Measurements from ENCODE around the gene R3HDML.

R3HDML gene

GRCh38 chr20:44358776-44359175 is 21.9 kb downstream of the R3HDML start:
- peaks cover 2% of the 10 kb centered on the region for H3K27me3 ChIP-seq (ENCODE audit: insufficient read depth, poor library complexity, severe bottlenecking)
- no peak overlapping the region for H3K4me3 ChIP-seq (replicated peaks; ENCODE audit: insufficient read depth, low read length)
- TF ChIP-seq POLR2AphosphoS5 (IDR thresholded peaks at IDR 0.05; ENCODE audit: low read depth) (no peak), REST (IDR thresholded peaks at IDR 0.05; ENCODE audit: insufficient replicate concordance, low read depth) (no peak), SPI1 (IDR thresholded peaks at IDR 0.05; ENCODE audit: borderline replicate concordance, low read depth) (no peak), CTCF (IDR thresholded peaks at IDR 0.05; ENCODE audit: insufficient read depth, low read length) (no peak), GABPA (IDR thresholded peaks at IDR 0.05; ENCODE audit: low read depth) (no peak)
- no peak for DNase-seq (ENCODE audit: low read depth in 1 of 2, low spot score in 1 of 2)
- no peak overlapping the region for H3K27ac ChIP-seq (replicated peaks)

- Histone ChIP-seq H3K27me3 (ENCODE audit: insufficient read depth, poor library complexity, severe bottlenecking) (peaks cover 2% of the 10 kb centered on the region), H3K4me3 (replicated peaks; ENCODE audit: insufficient read depth, low read length) (no peak overlapping the region), H3K27ac (replicated peaks) (no peak overlapping the region)
- TF ChIP-seq CTCF (IDR thresholded peaks at IDR 0.05; ENCODE audit: insufficient read depth, low read length) (no peak), SPI1 (IDR thresholded peaks at IDR 0.05; ENCODE audit: borderline replicate concordance, low read depth) (no peak), POLR2AphosphoS5 (IDR thresholded peaks at IDR 0.05; ENCODE audit: low read depth) (no peak), REST (IDR thresholded peaks at IDR 0.05; ENCODE audit: insufficient replicate concordance, low read depth) (no peak), GABPA (IDR thresholded peaks at IDR 0.05; ENCODE audit: low read depth) (no peak)
- no peak for DNase-seq (ENCODE audit: low read depth in 1 of 2, low spot score in 1 of 2)
Observed at GRCh38 chr20:44360221-44360620, 23.4 kb downstream of the R3HDML start.

GRCh38 chr20:44361021-44361420 is 24.2 kb downstream of the R3HDML start:
- no peak for TF ChIP-seq REST (IDR thresholded peaks at IDR 0.05; ENCODE audit: insufficient replicate concordance, low read depth)
- no peak for TF ChIP-seq GABPA (IDR thresholded peaks at IDR 0.05; ENCODE audit: low read depth)
- no peak for TF ChIP-seq SPI1 (IDR thresholded peaks at IDR 0.05; ENCODE audit: borderline replicate concordance, low read depth)
- TF ChIP-seq CTCF (IDR thresholded peaks at IDR 0.05; ENCODE audit: insufficient read depth, low read length): no peak
- no peak for TF ChIP-seq POLR2AphosphoS5 (IDR thresholded peaks at IDR 0.05; ENCODE audit: low read depth)
- Histone ChIP-seq H3K27me3 (ENCODE audit: insufficient read depth, poor library complexity, severe bottlenecking) (peaks cover 2% of the 10 kb centered on the region), H3K4me3 (replicated peaks; ENCODE audit: insufficient read depth, low read length) (no peak overlapping the region), H3K27ac (replicated peaks) (no peak overlapping the region)
- no peak for DNase-seq (ENCODE audit: low read depth in 1 of 2, low spot score in 1 of 2)

Measured in HL-60 (cell line).